Measurements from ENCODE around the gene HS3ST1.
A peak's percentile ranks its signal among the peaks of the same experiment; 100 is the strongest.

The HS3ST1 gene

GRCh38 chr4:11436673-11437072 is 8.0 kb upstream of the HS3ST1 start:
- Histone ChIP-seq H3K4me2 (ENCODE audit: low read length) (peak overlapping the region; percentile 64), H3K4me3 (ENCODE audit: low read length) (peak overlapping the region; percentile 24), H3K36me3 (ENCODE audit: control insufficient read depth, low read length) (no peaks in the 10 kb centered on the region)

GRCh38 chr4:11436084-11436483 is 7.4 kb upstream of the HS3ST1 start:
- H3K4me2 ChIP-seq (ENCODE audit: low read length) = peak overlapping the region; percentile 64
- H3K4me1 ChIP-seq (ENCODE audit: control insufficient read depth, low read length) = peaks cover 29% of the 10 kb centered on the region
- no peaks in the 10 kb centered on the region for H3F3A ChIP-seq (ENCODE audit: control insufficient read depth, insufficient read depth)
- no peaks in the 10 kb centered on the region for H3K9me2 ChIP-seq (replicated peaks; ENCODE audit: control insufficient read depth, low read length)
- peak overlapping the region; percentile 24 for H3K4me3 ChIP-seq (ENCODE audit: low read length)
- H4K20me1 ChIP-seq (ENCODE audit: control insufficient read depth, insufficient read depth, low read depth, low read length) = no peaks in the 10 kb centered on the region
- no peak for TF ChIP-seq CTCF (IDR thresholded peaks at IDR 0.05; ENCODE audit: low read depth, low read length, poor library complexity, severe bottlenecking)
- TF ChIP-seq EZH2phosphoT487 (IDR thresholded peaks at IDR 0.05; ENCODE audit: borderline replicate concordance, low read length) = no peak
- H3K9me3 ChIP-seq (ENCODE audit: control insufficient read depth, insufficient read depth, low read length) = no peaks in the 10 kb centered on the region
- H3K27ac ChIP-seq (ENCODE audit: low read depth, low read length) = peak overlapping the region; percentile 29
- H3K27me3 ChIP-seq (ENCODE audit: control insufficient read depth, low read length) = no peaks in the 10 kb centered on the region
- H3K79me2 ChIP-seq (ENCODE audit: control insufficient read depth, low read length) = no peaks in the 10 kb centered on the region
- H3K36me3 ChIP-seq (ENCODE audit: control insufficient read depth, low read length) = no peaks in the 10 kb centered on the region

More at GRCh38 chr4:11436673-11437072, 8.0 kb upstream of the HS3ST1 start:
- Histone ChIP-seq H3F3A (ENCODE audit: control insufficient read depth, insufficient read depth) (no peaks in the 10 kb centered on the region), H3K9me2 (replicated peaks; ENCODE audit: control insufficient read depth, low read length) (no peaks in the 10 kb centered on the region), H3K27me3 (ENCODE audit: control insufficient read depth, low read length) (no peaks in the 10 kb centered on the region), H4K20me1 (ENCODE audit: control insufficient read depth, insufficient read depth, low read depth, low read length) (no peaks in the 10 kb centered on the region), H3K9me3 (ENCODE audit: control insufficient read depth, insufficient read depth, low read length) (no peaks in the 10 kb centered on the region), H3K79me2 (ENCODE audit: control insufficient read depth, low read length) (no peaks in the 10 kb centered on the region), H3K27ac (ENCODE audit: low read depth, low read length) (peak overlapping the region; percentile 29), H3K4me1 (ENCODE audit: control insufficient read depth, low read length) (peaks cover 29% of the 10 kb centered on the region)
- TF ChIP-seq EZH2phosphoT487 (IDR thresholded peaks at IDR 0.05; ENCODE audit: borderline replicate concordance, low read length) (no peak), CTCF (IDR thresholded peaks at IDR 0.05; ENCODE audit: low read depth, low read length, poor library complexity, severe bottlenecking) (no peak)

GRCh38 chr4:11435557-11435956 is 6.9 kb upstream of the HS3ST1 start:
- no peak for TF ChIP-seq CTCF (IDR thresholded peaks at IDR 0.05; ENCODE audit: low read depth, low read length, poor library complexity, severe bottlenecking)
- TF ChIP-seq EZH2phosphoT487 (IDR thresholded peaks at IDR 0.05; ENCODE audit: borderline replicate concordance, low read length) = no peak
- peak overlapping the region; percentile 64 for H3K4me2 ChIP-seq (ENCODE audit: low read length)

More at GRCh38 chr4:11435557-11435956, 6.9 kb upstream of the HS3ST1 start:
- Histone ChIP-seq H3F3A (ENCODE audit: control insufficient read depth, insufficient read depth) (no peaks in the 10 kb centered on the region), H3K79me2 (ENCODE audit: control insufficient read depth, low read length) (no peaks in the 10 kb centered on the region), H3K4me3 (ENCODE audit: low read length) (peak overlapping the region; percentile 24), H3K9me3 (ENCODE audit: control insufficient read depth, insufficient read depth, low read length) (no peaks in the 10 kb centered on the region), H3K9me2 (replicated peaks; ENCODE audit: control insufficient read depth, low read length) (no peaks in the 10 kb centered on the region), H3K27me3 (ENCODE audit: control insufficient read depth, low read length) (no peaks in the 10 kb centered on the region), H4K20me1 (ENCODE audit: control insufficient read depth, insufficient read depth, low read depth, low read length) (no peaks in the 10 kb centered on the region), H3K36me3 (ENCODE audit: control insufficient read depth, low read length) (no peaks in the 10 kb centered on the region), H3K27ac (ENCODE audit: low read depth, low read length) (peak overlapping the region; percentile 29), H3K4me1 (ENCODE audit: control insufficient read depth, low read length) (peaks cover 29% of the 10 kb centered on the region)

Measured in DOHH2 (cell line).